Measurements from ENCODE around the gene GRB10.

GRCh38 chr7:50588937-50589336 lies 193.8 kb downstream of the GRB10 start:
- TF ChIP-seq CTCF (conservative IDR thresholded peaks at IDR 0.05; ENCODE audit: low read depth in 2 of 2) (peak; percentile 44 to 56), REST (IDR thresholded peaks at IDR 0.05; ENCODE audit: unreplicated experiment) (no peak), EZH2 (IDR thresholded peaks at IDR 0.05; ENCODE audit: low read depth, unreplicated experiment) (no peak), EZH2phosphoT487 (IDR thresholded peaks at IDR 0.05; ENCODE audit: unreplicated experiment) (no peak), ETS1 (IDR thresholded peaks at IDR 0.05) (no peak), CREB1 (CRISPR knock-in tag; IDR thresholded peaks at IDR 0.05; ENCODE audit: low read depth) (no peak), POLR2AphosphoS5 (IDR thresholded peaks at IDR 0.05; ENCODE audit: low read depth) (0 out of 2 replicates have a peak, but pooled peaks have one; percentile 20)

All from GM23338 (cell line).